ENCODE results near the gene PSMD6. TPM values are rescaled to one million over a fixed set of nuclear protein-coding genes. Genes with fewer than 3 reads are reported as not detected.

PSMD6 gene
- polyA plus RNA-seq (ENCODE audit: insufficient read length in 3 of 3): 100 to 1,000 TPM; 111 to 115 (median 113) TPM
- long read RNA-seq, donor 1, full-length matches to known transcripts: 44 of 44 reads
- long read RNA-seq, donor 1, partial matches to known transcripts: 0 of 44 reads
- long read RNA-seq, donor 1, other reads (novel, unspliced or antisense): 0 of 44 reads
- long read RNA-seq, donor 2, full-length matches to known transcripts: 68 of 68 reads
- long read RNA-seq, donor 2, partial matches to known transcripts: 0 of 68 reads
- long read RNA-seq, donor 2, other reads (novel, unspliced or antisense): 0 of 68 reads
- long read RNA-seq, donor 3, full-length matches to known transcripts: 60 of 60 reads
- long read RNA-seq, donor 3, partial matches to known transcripts: 0 of 60 reads
- long read RNA-seq, donor 3, other reads (novel, unspliced or antisense): 0 of 60 reads
- long read RNA-seq, donor 4, full-length matches to known transcripts: 75 of 75 reads
- long read RNA-seq, donor 4, partial matches to known transcripts: 0 of 75 reads
- long read RNA-seq, donor 4, other reads (novel, unspliced or antisense): 0 of 75 reads
- long read RNA-seq, donor 5, full-length matches to known transcripts: 33 of 33 reads
- long read RNA-seq, donor 5, partial matches to known transcripts: 0 of 33 reads
- long read RNA-seq, donor 5, other reads (novel, unspliced or antisense): 0 of 33 reads
- long read RNA-seq, donor 6, full-length matches to known transcripts: 41 of 41 reads
- long read RNA-seq, donor 6, partial matches to known transcripts: 0 of 41 reads
- long read RNA-seq, donor 6, other reads (novel, unspliced or antisense): 0 of 41 reads
- long read RNA-seq, donor 7, full-length matches to known transcripts: 66 of 66 reads
- long read RNA-seq, donor 7, partial matches to known transcripts: 0 of 66 reads
- long read RNA-seq, donor 7, other reads (novel, unspliced or antisense): 0 of 66 reads
- long read RNA-seq, donor 8, transcript PSMD6-201 (8 exons, 1,430 nt): major isoform, 7 of 11 reads
- long read RNA-seq, donor 8, partial matches to known transcripts: 0 of 11 reads
- long read RNA-seq, donor 8, other reads (novel, unspliced or antisense): 0 of 11 reads
- long read RNA-seq, donor 9, full-length matches to known transcripts: 67 of 67 reads
- long read RNA-seq, donor 9, partial matches to known transcripts: 0 of 67 reads
- long read RNA-seq, donor 9, other reads (novel, unspliced or antisense): 0 of 67 reads
- long read RNA-seq, donor 10, full-length matches to known transcripts: 40 of 40 reads
- long read RNA-seq, donor 10, partial matches to known transcripts: 0 of 40 reads
- long read RNA-seq, donor 10, other reads (novel, unspliced or antisense): 0 of 40 reads
- long read RNA-seq, donor 11, full-length matches to known transcripts: 50 of 55 reads
- long read RNA-seq, donor 11, partial matches to known transcripts: 5 of 55 reads
- long read RNA-seq, donor 11, other reads (novel, unspliced or antisense): 0 of 55 reads
- long read RNA-seq, donor 12, full-length matches to known transcripts: 68 of 68 reads
- long read RNA-seq, donor 12, partial matches to known transcripts: 0 of 68 reads
- long read RNA-seq, donor 12, other reads (novel, unspliced or antisense): 0 of 68 reads
- long read RNA-seq, donor 13, full-length matches to known transcripts: 46 of 51 reads
- long read RNA-seq, donor 13, partial matches to known transcripts: 5 of 51 reads
- long read RNA-seq, donor 13, other reads (novel, unspliced or antisense): 0 of 51 reads
- long read RNA-seq, donor 14: 0 reads
- long read RNA-seq, donor 15, full-length matches to known transcripts: 58 of 58 reads
- long read RNA-seq, donor 15, partial matches to known transcripts: 0 of 58 reads
- long read RNA-seq, donor 15, other reads (novel, unspliced or antisense): 0 of 58 reads
- long read RNA-seq, donor 16, full-length matches to known transcripts: 102 of 115 reads
- long read RNA-seq, donor 16, partial matches to known transcripts: 7 of 115 reads
- long read RNA-seq, donor 16, other reads (novel, unspliced or antisense): 6 of 115 reads

DNA sequence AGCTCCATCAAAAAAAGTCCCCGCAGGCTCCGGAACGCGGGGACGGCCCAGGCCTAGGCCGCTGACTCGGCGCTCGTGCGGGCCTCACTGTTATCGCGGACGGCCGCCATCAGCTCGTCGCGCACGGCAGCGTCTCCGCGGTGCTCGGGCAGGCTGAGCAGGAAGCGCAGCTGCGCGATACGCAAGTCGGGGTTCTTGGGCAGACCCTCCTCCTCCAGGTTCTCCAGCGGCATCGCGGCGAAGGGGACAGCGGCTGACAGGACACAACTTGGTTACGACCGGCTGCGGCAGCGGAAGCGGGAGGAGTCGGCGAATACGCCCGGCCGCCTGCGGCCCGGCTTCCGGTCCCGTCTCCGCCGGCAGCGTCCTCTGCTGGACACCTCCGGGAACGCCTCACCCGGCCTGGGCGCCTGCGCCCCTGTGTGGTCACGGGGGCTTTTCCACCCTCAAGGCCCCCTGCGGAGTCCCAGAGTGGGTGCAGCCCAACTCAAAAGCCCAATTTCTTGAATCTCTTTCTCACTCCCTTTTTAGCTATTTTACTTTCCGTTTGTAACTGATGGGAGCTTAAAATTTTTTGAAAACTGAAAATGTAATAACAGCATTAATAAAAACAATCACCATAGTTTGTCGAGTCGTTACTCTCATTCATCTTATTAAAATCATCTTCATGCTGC is at the start of gene PSMD6:
Gene PSMD6, minus strand, starts transcription at position 308 of the 674 bp plus-strand sequence. Its CDS starts 75 bp downstream, at position 233.
- DNase-seq: peak; percentile 84

DNA sequence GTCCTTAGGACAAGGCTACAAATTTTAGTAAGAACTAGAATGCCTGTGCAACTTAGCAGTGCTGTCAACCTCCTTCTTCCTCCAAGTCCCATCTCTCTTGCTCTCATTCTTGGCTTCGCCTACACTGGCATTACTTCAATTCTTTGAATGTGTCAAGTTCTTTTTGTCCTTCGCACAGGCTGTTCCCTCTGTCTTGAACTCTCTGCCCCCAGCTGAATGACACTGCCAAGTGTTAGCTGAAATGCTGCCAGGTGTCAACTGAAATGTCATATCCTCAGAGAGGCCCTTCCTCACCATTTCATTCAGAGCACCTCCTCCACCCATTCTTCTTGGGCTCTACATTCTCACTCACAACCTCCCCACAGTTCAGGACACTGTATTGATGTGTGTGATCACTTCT is 48.8 kb upstream of the PSMD6 start:
- no peak for DNase-seq

DNA sequence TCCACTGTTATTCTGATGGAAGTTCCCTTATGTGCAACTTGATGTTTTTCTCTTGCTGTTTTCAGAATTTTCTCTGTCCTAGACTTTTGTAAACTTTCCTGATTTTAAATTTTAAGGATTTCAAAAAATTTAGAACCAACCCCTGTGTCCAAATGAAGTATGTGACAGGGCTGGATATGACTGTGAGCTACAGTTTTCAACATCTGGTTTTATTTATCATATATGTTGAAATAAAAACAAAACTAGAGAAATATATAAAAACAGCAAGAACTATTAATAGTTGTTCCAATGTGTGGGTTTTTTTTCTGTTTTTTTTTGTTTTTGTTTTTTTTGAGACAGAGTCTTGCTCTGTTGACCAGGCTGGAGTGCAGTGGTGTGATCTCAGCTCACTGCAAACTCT is 47.4 kb upstream of the PSMD6 start:
- DNase-seq: no peak

DNA sequence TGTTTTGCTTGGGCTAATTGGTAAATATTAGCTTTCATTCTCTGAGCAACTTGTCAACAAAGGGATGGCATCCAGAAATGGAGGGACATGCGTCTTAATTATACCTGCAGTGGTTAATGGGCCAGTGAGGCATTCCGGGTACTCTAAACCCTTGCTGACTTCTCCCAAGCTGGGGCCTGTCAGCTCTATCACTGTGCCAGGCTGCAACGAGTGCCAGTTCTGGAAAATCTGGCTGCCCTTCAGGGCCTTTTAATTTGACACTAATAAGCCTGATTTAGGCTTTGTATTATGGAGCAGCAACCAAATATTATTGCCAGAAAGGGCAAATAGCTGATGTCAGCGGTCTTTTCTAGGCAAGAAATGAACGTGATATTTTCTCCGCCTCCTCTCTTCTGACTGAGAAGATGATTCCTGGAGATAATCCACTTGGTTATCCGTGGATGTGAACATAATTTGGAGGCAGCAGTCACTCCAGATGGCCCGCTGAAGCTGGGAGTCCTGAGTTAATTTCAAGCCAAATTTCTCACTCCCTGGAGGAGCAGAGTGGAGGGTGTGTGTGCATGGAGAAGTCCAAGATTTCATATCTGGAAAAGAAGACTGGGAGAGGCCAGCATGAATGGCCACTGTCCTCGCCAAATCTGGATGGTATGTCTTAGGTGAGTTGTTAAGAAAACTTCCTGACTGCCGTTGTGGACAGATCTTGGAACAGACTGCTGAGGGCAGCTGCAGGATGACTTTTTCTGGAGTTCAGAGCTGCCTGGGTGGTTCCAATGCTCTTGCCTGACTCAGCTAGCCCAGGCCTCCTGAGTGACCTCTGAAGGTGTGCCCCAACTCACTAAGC is 44.4 kb upstream of the PSMD6 start:
- no peak for DNase-seq

DNA sequence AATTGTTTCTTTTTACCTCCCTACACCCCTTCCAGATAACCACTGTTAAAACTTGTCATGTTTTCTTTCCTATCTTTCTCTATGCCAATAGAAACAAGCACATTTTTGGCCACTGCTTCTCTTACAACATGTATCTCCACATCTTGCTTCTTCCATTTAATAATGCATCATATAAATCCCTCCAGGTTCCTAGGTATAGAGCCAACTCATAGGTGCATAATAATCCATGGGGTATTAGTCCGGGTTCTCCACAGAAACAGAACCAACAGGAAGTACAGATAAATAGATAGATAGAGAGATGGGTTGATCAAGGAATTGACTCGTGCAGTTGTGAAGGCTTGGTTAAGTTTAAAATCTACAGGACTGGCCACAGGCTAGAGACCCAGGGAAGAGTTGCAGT is 41.5 kb upstream of the PSMD6 start:
- DNase-seq: no peak

DNA sequence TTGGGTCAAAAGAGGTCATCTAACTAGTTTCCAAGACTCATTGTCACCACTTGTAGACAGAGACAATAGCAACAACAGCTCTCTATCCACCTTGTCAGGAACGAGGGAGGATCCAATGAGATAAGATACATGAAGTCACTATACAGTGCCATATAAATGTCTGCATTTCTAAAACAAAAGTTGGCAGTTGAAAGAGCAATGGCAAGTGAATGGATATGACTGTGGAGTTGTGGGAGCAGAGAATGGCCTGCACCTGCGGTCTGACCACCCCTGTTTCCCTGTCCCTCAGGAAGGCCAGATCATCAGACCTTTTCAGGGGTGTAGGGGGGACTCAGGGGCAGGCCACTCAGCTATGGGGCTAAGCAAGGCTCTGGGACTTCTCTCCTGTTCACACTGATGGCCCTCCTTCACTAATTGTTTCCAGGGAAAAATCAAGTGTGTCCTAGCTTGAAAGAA is 40.7 kb upstream of the PSMD6 start:
- DNase-seq: no peak

DNA sequence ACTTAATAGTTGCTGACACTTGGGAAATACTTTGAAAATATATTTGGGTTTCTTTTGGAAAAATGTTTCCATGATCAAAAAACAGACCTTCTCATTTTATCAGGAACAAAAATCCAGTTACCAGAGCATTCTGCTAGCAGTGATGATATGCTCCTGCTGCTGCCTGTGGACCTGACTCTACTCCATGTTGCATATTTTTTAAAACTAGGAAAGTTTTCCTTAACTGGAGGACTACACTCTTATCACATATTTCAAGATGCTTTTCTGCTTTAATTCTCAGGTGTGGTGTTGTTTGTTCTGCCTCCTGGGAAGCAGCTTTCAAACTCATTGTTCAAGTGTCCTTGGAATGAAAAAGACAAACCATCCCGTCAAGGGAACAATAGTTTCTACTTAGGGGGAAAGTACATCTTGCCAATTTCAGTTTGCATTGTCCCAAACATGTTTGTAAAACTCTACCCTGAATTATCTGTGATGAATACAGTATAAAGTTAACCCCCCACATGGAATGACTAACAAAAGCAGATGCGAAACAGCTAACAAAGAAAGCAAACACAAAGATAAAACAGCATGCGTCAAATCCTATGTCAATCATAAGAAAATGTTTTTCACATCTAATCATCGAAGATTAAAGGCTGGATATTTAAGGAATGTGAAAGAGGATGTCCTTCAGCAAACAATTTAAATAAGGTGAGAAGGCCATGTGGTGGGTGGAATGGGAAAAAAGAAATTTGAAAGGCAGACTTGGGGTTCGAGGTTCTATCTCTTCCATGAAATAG is 40.1 kb upstream of the PSMD6 start:
- DNase-seq: no peak

DNA sequence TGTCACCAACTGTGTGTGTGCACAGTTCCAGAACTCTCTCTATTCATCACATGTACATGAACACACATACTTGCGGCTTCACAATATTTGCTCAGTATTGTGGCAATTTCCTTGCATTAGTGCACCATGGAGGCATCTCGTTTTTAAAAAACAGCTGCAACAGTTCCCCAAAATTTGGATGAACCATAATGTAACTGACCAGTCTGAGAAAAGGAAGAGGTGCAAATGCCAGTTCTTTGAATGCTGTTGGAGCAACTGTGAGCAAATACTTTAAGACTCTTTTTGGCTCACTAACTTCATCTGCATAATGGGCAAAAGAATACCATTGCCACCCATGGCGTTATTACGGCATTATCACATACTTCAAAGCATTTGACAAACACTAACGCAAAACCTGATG is 38.3 kb upstream of the PSMD6 start:
- DNase-seq: no peak

DNA sequence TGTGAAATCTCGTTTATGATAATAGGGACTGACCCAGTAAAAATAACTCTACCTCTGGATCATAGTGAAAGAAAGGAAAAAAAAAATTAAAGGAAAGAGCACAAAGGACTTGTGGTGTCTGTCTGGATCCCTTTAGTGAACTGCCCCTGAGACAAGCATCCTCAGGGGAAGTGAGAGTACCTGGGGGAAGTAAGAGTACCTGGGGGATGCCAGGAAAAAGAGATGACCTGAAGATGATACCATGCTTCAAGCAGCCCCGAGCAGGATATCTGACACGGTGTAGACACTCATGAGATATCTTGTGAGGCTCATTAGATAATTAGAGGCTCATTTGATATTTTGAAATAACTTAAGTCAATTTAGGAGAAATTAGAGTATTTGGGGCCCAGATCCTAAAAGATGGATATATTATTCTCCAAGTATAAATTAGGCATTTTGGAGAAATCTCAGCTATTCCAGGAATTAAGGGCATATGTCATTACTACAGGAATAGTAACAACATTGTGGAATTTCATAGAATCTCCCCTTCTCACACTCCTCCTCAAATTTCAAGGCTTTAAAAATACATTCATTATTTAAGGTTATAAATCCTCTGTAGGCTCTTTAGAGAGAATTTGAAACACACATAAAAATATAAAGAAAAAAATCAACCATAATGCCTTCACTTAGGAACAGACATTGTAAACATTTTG is 36.3 kb upstream of the PSMD6 start:
- DNase-seq: no peak

DNA sequence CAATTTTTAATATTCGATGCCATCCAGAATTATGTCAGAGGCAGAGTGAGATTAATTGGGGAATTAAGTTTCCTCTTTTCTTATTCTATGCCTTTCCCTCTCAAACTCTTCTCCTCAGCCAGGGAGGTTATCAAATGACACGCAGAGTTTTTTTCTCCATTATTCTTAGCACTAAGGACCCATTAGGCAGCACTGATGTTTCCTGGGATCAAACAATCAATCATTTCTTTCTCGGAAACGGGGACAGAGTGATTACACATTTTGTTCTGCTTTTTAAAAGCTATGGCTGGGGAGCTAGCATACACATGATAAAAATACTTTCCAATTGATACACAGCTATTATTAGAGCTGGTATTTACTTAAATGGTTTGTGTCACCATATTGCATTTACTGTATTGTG is 35.3 kb upstream of the PSMD6 start:
- DNase-seq: no peak

DNA sequence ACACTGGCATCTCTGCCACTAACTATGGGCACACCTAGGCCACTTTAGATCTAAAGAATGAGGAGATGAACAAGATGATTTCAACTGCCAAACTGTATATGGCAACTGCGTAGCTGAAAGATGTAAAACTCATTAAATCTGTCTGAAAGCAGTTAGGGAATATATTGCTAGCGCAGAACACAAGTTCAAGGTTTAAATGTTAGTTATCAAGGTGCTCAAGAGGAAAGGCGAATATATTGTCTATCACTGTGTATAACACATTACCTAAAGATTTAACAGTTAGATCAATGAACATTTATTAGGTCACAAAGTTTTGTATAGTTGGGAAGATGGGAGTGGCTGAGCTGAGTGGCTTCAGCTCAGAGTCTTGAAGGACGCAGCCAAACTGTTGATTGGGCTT is 33.9 kb upstream of the PSMD6 start:
- DNase-seq: no peak

DNA sequence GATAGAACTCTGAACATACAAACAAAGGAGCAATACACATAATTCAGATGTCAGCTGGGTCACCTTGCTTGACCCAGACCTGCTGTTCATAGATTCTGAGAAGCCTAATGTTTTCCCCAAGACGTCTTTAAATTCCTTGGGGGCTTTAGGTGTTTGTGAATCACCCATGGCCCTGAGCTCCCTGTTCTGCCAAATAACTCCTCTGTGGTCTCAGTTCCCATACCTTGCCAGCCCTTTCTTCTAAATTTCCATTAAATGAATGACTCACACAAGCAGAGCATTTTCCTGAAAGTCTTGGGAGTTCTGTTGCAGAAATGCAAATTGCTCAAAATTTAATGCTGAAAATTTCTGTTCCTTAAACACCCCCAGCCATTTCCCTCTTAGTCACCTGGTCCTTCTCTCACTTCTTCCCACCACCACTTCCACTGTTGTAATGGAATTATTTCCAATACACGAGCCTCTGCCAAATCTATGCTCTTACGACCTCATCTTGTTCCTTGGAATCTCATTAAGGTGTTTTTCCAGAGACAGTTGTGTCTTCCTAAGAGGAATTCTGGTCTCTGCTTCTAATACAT is 33.4 kb upstream of the PSMD6 start:
- DNase-seq: no peak

DNA sequence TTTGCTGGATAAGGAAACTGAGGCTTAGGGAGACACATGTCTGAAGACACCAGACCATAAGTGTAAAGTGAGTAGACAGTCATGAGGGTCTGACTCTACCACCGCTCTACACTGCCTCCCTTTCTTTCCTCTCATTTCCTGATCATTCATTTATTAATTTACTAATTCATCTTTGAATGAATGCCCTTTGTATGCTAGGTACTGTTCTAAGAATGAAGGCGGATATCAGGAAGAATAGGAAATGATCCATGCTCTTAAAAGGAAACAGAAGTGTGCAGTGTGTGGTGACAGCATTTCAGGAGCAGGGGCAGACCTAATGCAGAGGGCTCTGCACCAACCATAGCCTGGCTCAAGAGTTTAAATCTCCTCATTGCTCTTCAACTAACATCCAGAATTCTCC is 31.8 kb upstream of the PSMD6 start:
- DNase-seq: no peak

DNA sequence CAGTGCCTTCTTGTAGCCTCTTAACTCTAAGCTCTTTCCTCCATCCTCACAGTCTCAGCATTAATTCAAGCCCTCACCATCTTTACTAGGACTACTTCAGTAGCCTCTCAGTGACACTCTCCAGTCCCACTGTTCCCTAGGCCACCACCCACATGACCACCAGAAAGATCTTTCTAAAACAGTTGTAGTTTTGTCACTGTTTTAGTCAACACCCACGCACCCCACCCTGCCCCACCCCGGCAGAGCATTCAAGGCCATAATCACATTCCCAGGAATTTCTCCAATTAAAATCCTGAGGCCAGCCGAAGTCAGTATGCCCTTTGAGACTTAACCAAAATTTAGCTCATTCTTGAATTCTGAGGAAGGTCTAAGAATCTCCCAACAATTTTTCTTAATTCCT is 31.2 kb upstream of the PSMD6 start:
- DNase-seq: no peak

DNA sequence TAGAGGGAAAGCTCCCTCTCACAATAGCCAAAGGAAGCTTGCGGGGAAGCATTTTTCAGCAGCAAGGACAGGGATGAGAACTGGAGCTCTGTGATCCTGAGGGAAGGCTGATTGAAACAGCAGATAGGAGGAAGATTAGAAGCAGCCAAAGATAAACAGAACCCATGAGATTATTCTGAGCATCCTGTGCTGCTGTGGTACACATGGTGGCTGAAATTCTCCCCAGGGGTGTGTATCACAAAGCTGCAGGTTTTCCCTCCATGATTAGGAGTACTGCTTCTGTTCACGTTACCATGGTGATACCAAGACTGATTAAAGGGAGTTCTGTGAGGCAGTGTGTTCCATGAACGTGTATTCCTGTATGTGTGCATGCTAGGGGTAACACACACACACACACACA is 30.3 kb upstream of the PSMD6 start:
- no peak for DNase-seq

DNA sequence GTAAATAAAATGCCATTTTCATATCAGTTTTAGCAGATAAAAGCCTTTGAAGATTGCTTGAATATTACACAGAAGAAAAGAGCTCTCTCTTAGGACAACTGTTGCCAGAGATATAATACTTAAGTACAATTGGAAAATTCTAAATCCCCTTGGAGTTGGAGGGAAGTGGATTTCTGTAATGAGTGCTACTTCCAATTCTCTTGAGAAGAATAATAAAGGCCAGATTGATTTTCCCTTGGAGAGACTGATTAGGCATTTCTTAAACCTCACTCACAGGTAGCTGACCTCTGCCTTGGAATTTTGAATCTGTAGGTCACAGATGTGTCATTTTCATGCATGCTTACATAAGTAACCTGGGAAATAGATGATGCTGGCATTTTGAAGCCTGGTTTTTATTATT is 29.8 kb upstream of the PSMD6 start:
- no peak for DNase-seq

DNA sequence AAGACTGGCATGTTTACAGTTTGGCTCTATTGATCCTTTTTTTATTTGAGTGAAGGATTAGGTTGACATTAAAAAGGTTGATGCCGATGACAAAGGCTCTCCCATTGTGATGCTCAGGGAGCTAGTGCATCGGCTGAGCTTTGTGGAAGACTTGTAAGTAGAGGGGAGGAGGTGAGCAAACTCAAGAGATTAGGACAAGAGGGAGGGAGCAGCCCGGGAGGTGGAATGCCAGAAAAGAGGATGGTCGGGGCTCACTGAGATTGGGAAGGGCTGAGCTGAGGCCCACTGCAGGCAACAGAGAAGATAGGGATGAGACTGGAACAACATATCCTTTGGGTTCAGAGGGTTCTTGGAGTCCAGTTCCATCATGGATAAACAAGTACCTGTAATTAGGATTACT is 26.5 kb upstream of the PSMD6 start:
- no peak for DNase-seq
